ENCODE measurements around the gene MICAL3. TPM values are rescaled to one million over a fixed set of nuclear protein-coding genes. Genes with fewer than 3 reads are reported as not detected.

The MICAL3 gene
- total and polyA plus RNA-seq, 2 experiments from 2014 or later, result 6.1 to 25.1 TPM

DNA sequence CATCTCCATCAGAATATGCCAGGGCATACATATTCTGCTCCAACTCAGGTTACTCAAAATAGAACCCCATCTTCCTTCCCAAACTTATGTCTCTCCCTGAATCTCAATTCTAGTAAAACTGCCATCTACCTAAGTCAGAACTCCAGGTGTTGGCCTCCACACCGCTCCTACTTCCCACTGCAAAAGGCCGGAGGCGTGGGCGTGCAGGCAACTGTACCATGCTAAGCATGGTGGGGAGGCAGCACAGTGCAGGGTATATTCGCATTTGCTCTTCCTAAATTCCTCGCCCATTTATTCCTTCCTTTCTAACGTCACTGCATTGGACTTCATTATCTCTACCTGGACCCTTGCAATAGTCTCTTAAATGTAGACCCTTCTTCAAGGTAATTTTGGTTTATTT is 97.8 kb downstream of the MICAL3 start:
- Histone ChIP-seq H4K20me1 (ENCODE audit: insufficient read depth) (peaks cover 21% of the 10 kb centered on the region), H3K4me1 (ENCODE audit: insufficient read depth) (peaks cover 25% of the 10 kb centered on the region), H3K27me3 (replicated peaks; ENCODE audit: insufficient read depth) (no peaks in the 10 kb centered on the region), H2AFZ (no peak overlapping the region), H3K9me2 (ENCODE audit: insufficient read depth) (no peaks in the 10 kb centered on the region), H3K4me3 (no peak overlapping the region), H3K9ac (no peak overlapping the region), H3K27ac (no peak overlapping the region), H3K79me2 (ENCODE audit: insufficient read depth) (peaks cover 100% of the 10 kb centered on the region), H3F3A (ENCODE audit: insufficient read depth) (peaks cover 18% of the 10 kb centered on the region; the same call in 1 of the 2 replicates), H3K36me3 (ENCODE audit: low read depth) (no peaks in the 10 kb centered on the region), H3K9me3 (ENCODE audit: low read depth) (no peaks in the 10 kb centered on the region), H3K4me2 (ENCODE audit: unreplicated experiment) (no peak overlapping the region)
- no peak for DNase-seq
- in situ Hi-C loops (cut with MboI), result no loop called here
- 97 to 98% methylated on average over 7 of the region's 7 CpGs for WGBS, 2 experiments (ENCODE audit: low coverage in 1 of 2, low lambda C conversion rate in 2 of 2, missing lambda C conversion rate in 2 of 2)
- TF ChIP-seq EZH2 (IDR thresholded peaks at IDR 0.05; ENCODE audit: insufficient read depth, poor library complexity, severe bottlenecking) (no peak), EZH2phosphoT487 (IDR thresholded peaks at IDR 0.05; ENCODE audit: insufficient read depth, low read depth) (no peak)

- Histone ChIP-seq H3K4me2 (ENCODE audit: unreplicated experiment) (no peak overlapping the region), H3K27ac (no peak overlapping the region), H3F3A (ENCODE audit: insufficient read depth) (peaks cover 18% of the 10 kb centered on the region; the same call in 1 of the 2 replicates), H3K4me1 (ENCODE audit: insufficient read depth) (peaks cover 28% of the 10 kb centered on the region), H3K9me3 (ENCODE audit: low read depth) (no peaks in the 10 kb centered on the region), H4K20me1 (ENCODE audit: insufficient read depth) (peaks cover 23% of the 10 kb centered on the region), H3K27me3 (replicated peaks; ENCODE audit: insufficient read depth) (no peaks in the 10 kb centered on the region), H2AFZ (no peak overlapping the region), H3K9me2 (ENCODE audit: insufficient read depth) (no peaks in the 10 kb centered on the region), H3K4me3 (no peak overlapping the region), H3K36me3 (ENCODE audit: low read depth) (no peaks in the 10 kb centered on the region), H3K9ac (no peak overlapping the region), H3K79me2 (ENCODE audit: insufficient read depth) (peaks cover 100% of the 10 kb centered on the region)
- DNase-seq, result no peak
- no peak for TF ChIP-seq EZH2 (IDR thresholded peaks at IDR 0.05; ENCODE audit: insufficient read depth, poor library complexity, severe bottlenecking)
- TF ChIP-seq EZH2phosphoT487 (IDR thresholded peaks at IDR 0.05; ENCODE audit: insufficient read depth, low read depth), result no peak
- in situ Hi-C loops (cut with MboI), result no loop called here
- 83 to 87% methylated on average over 7 of the region's 7 CpGs for WGBS, 2 experiments (ENCODE audit: low coverage in 1 of 2, low lambda C conversion rate in 2 of 2, missing lambda C conversion rate in 2 of 2)
Observed at GRCh38 chr22:17925431-17925841, 98.9 kb downstream of the MICAL3 start.

DNA sequence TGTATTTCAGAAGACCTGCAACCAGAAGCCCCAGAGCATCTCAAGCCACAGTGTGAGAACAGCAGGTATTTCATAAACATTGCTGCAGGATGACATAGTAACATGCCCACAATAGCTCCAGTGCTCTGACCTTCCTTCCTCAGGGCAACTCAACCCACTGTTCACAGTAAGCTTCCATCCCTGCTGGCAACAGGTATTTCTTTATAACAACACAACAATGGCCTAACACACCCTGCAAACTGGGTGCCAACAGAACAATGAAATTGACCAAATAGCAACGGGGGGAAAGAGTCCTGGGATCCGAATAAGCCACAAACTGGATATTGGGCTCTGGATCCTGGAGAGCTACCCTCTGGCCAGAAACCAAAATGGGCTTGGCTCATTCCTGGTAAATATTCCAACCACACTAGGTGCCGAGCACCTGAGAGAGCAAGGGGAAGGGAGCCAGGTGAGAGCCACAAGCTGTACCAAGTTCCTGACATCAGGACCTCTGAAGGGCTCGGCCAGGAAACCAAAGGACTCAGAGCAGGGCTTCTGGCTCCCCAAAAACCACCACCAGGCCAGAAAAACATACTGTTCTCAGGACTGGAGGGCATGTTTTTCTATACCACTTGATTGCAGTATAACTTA is 99.5 kb downstream of the MICAL3 start:
- Histone ChIP-seq H3K4me3 (no peak overlapping the region), H3K79me2 (ENCODE audit: insufficient read depth) (peaks cover 100% of the 10 kb centered on the region), H3K27ac (no peak overlapping the region), H3K4me1 (ENCODE audit: insufficient read depth) (peaks cover 28% of the 10 kb centered on the region), H3K4me2 (ENCODE audit: unreplicated experiment) (no peak overlapping the region), H3F3A (ENCODE audit: insufficient read depth) (peaks cover 18% of the 10 kb centered on the region; the same call in 1 of the 2 replicates), H3K27me3 (replicated peaks; ENCODE audit: insufficient read depth) (no peaks in the 10 kb centered on the region), H4K20me1 (ENCODE audit: insufficient read depth) (peaks cover 18% of the 10 kb centered on the region), H3K9me3 (ENCODE audit: low read depth) (no peaks in the 10 kb centered on the region), H3K9me2 (ENCODE audit: insufficient read depth) (no peaks in the 10 kb centered on the region), H2AFZ (no peak overlapping the region), H3K36me3 (ENCODE audit: low read depth) (no peaks in the 10 kb centered on the region), H3K9ac (no peak overlapping the region)
- no peak for DNase-seq
- TF ChIP-seq EZH2phosphoT487 (IDR thresholded peaks at IDR 0.05; ENCODE audit: insufficient read depth, low read depth) (no peak), EZH2 (IDR thresholded peaks at IDR 0.05; ENCODE audit: insufficient read depth, poor library complexity, severe bottlenecking) (no peak)
- 98% methylated on average over 4 of the region's 4 CpGs for WGBS, 2 experiments (ENCODE audit: low coverage in 1 of 2, low lambda C conversion rate in 2 of 2, missing lambda C conversion rate in 2 of 2)
- in situ Hi-C loops (cut with MboI), result no loop called here

DNA sequence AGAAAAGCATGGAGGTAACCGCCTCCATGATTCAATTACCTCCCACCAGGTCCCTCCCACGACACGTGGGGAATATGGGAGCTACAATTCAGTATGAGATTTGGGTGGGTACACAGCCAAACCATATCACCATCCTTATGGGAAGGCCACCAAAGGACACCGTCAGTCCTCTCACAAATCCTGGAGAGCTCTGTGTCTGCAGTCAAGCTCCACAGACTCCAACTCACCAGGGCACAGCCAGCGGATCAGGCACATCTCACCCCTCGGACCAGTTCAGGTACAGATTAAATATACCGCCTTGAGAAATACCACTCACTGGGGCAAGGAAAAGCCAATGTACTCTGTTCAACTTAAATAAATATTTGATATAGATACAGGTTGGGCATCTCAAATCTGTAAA is 100.3 kb downstream of the MICAL3 start:
- Histone ChIP-seq H3K4me3 (no peak overlapping the region), H3K79me2 (ENCODE audit: insufficient read depth) (peaks cover 100% of the 10 kb centered on the region), H3K9me3 (ENCODE audit: low read depth) (no peaks in the 10 kb centered on the region), H3K9me2 (ENCODE audit: insufficient read depth) (no peaks in the 10 kb centered on the region), H3K27me3 (replicated peaks; ENCODE audit: insufficient read depth) (no peaks in the 10 kb centered on the region), H4K20me1 (ENCODE audit: insufficient read depth) (peaks cover 16% of the 10 kb centered on the region; the same call in 1 of the 2 replicates), H3K9ac (no peak overlapping the region), H3K4me1 (ENCODE audit: insufficient read depth) (peaks cover 28% of the 10 kb centered on the region), H3K27ac (no peak overlapping the region), H2AFZ (no peak overlapping the region), H3K4me2 (ENCODE audit: unreplicated experiment) (no peak overlapping the region), H3K36me3 (ENCODE audit: low read depth) (no peaks in the 10 kb centered on the region), H3F3A (ENCODE audit: insufficient read depth) (peaks cover 18% of the 10 kb centered on the region; the same call in 1 of the 2 replicates)
- WGBS, 2 experiments (ENCODE audit: low coverage in 1 of 2, low lambda C conversion rate in 2 of 2, missing lambda C conversion rate in 2 of 2), result 91 to 94% methylated on average over 7 of the region's 7 CpGs
- in situ Hi-C loops (cut with MboI), result no loop called here
- no peak for DNase-seq
- no peak for TF ChIP-seq EZH2 (IDR thresholded peaks at IDR 0.05; ENCODE audit: insufficient read depth, poor library complexity, severe bottlenecking)
- TF ChIP-seq EZH2phosphoT487 (IDR thresholded peaks at IDR 0.05; ENCODE audit: insufficient read depth, low read depth), result no peak

Measured in GM23248 (cell line).